Body of pancreas (tissue), 4 donors: Measurements from ENCODE around the gene WDR33.

Experiments used
- CTCF ChIP-seq, 7 experiments: fragments of 450-650 bp in 4 of 7; fragments of 200-600 bp in 3 of 7; sonication (generic) in 3 of 7; IDR thresholded peaks; one replicate each; pipeline ENCODE4 v1.5.1; 2016 to 2019; ENCODE audit warnings: antibody characterized with exemption in 7 of 7
- POLR2A ChIP-seq, 3 donors: fragments of 450-650 bp; IDR thresholded peaks; one replicate each; pipeline ENCODE4 v1.6.1; 2016; ENCODE audit warnings: antibody characterized with exemption in 3 of 3, mild to moderate bottlenecking in 2 of 3

GRCh38 chr2:127709336-127709735, 101.6 kb downstream of the WDR33 start:
- TF ChIP-seq CTCF (IDR thresholded peaks at IDR 0.05) (no peak), POLR2A (IDR thresholded peaks at IDR 0.05) (no peak)
